ENCODE data around the gene OSGIN1.

DNA sequence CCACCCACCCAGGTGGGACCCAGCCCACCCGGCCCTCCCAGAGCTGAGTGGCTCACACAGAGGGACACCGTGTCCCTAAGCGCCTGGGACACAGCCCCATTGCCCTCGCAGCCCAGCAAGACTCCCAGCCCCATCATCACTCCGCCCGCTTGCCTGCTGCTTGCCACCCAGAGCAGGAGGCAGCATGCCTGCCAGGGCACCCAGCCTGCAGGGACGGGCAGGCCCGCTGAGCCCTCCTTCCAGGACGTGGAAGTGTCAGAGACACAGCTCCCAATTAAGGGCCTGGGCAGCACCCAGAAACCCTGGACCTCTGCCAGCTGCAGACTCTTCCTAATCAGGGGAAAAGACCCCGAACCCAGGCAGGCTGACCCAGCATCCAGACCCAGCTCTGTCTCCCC is 17.2 kb upstream of the OSGIN1 start:
- TF ChIP-seq POLR2A (IDR thresholded peaks at IDR 0.05) = no peak
- TF ChIP-seq, protein P1, sequence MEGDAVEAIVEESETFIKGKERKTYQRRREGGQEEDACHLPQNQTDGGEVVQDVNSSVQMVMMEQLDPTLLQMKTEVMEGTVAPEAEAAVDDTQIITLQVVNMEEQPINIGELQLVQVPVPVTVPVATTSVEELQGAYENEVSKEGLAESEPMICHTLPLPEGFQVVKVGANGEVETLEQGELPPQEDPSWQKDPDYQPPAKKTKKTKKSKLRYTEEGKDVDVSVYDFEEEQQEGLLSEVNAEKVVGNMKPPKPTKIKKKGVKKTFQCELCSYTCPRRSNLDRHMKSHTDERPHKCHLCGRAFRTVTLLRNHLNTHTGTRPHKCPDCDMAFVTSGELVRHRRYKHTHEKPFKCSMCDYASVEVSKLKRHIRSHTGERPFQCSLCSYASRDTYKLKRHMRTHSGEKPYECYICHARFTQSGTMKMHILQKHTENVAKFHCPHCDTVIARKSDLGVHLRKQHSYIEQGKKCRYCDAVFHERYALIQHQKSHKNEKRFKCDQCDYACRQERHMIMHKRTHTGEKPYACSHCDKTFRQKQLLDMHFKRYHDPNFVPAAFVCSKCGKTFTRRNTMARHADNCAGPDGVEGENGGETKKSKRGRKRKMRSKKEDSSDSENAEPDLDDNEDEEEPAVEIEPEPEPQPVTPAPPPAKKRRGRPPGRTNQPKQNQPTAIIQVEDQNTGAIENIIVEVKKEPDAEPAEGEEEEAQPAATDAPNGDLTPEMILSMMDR (IDR thresholded peaks at IDR 0.05) = no peak
